Lower leg skin (tissue), 4 donors: ENCODE data around the gene LEF1. TPM values are rescaled to one million over a fixed set of nuclear protein-coding genes. Genes with fewer than 3 reads are reported as not detected.

Experiments
- DNase-seq, 2 donors: peaks; one replicate each; pipeline ENCODE4 v3.0.0-alpha.2; 2019; ENCODE audit warnings: low spot score in 2 of 2
- H3K4me3 ChIP-seq: fragments of 200-600 bp; sonication (generic); 2 replicates; pipeline ENCODE4 v1.5.1; 2017; ENCODE audit warnings: mild to moderate bottlenecking, low read depth; ENCODE audit not compliant: poor library complexity, severe bottlenecking
- POLR2A ChIP-seq, 2 donors: fragments of 450-650 bp; IDR thresholded peaks; one replicate each; pipeline ENCODE4 v1.6.1; 2016 to 2017; ENCODE audit warnings: antibody characterized with exemption in 2 of 2, mild to moderate bottlenecking in 1 of 2, moderate library complexity in 1 of 2
- WGBS, 2 donors: methylation state at CpG; one replicate each; pipeline ENCODE4 v1.1.5; 2018; 5-methylcytosine and 5-hydroxymethylcytosine counted together
- intact Hi-C: fragments of 100-400 bp; cut with DNase I; formaldehyde crosslinking; loops from one replicate; pipeline ENCODE4 v1.15.0; 2023; ENCODE audit warnings: low total_unique reads
- total RNA-seq, 4 donors: library from RNA; depleted of rRNA; stranded (reverse); fragments of >200 nt; gene quantifications; one replicate each; pipeline ENCODE4 v1.1.0, GENCODE V29; 2016
- TF ChIP-seq, protein P1 (sequence below), 3 donors: fragments of 450-650 bp; IDR thresholded peaks; one replicate each; pipeline ENCODE4 v1.5.1; 2016; ENCODE audit warnings: antibody characterized with exemption in 3 of 3, mild to moderate bottlenecking in 3 of 3, moderate library complexity in 2 of 3

LEF1 gene
- total RNA-seq, 4 donors from 2014 or later: 1.7 to 17.8 (median 7.8) TPM

GRCh38 chr4:108210989-108211835, 42.5 kb upstream of the LEF1 start:
- TF ChIP-seq, protein P1, sequence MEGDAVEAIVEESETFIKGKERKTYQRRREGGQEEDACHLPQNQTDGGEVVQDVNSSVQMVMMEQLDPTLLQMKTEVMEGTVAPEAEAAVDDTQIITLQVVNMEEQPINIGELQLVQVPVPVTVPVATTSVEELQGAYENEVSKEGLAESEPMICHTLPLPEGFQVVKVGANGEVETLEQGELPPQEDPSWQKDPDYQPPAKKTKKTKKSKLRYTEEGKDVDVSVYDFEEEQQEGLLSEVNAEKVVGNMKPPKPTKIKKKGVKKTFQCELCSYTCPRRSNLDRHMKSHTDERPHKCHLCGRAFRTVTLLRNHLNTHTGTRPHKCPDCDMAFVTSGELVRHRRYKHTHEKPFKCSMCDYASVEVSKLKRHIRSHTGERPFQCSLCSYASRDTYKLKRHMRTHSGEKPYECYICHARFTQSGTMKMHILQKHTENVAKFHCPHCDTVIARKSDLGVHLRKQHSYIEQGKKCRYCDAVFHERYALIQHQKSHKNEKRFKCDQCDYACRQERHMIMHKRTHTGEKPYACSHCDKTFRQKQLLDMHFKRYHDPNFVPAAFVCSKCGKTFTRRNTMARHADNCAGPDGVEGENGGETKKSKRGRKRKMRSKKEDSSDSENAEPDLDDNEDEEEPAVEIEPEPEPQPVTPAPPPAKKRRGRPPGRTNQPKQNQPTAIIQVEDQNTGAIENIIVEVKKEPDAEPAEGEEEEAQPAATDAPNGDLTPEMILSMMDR (IDR thresholded peaks at IDR 0.05): no peak
- TF ChIP-seq POLR2A (IDR thresholded peaks at IDR 0.05): no peak
- intact Hi-C loops: no loop called here
- WGBS, 2 donors: 67 to 72% methylated on average over 5 of the region's 5 CpGs
- no peak overlapping the region for H3K4me3 ChIP-seq
- no peak for DNase-seq

DNA sequence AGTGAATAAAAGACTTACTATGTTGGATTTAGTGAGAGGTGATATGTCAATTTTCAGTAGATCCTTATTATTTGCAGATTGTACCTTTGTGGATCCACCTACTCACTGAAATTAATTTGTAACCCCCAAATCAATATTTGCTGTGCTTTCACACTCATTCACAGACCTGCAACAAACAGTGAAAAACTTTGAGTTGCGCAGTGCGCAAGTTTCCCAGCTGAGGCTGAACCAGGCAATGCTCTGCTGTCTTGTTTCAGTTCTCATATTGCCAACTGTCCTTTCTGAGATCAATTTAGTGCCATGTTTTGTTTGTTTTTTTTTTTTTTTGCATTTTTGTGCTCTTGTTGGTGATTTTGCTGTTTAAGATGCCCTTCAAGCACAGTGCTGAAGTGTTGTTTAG, 40.8 kb upstream of the LEF1 start:
- TF ChIP-seq POLR2A (IDR thresholded peaks at IDR 0.05): no peak
- TF ChIP-seq, protein P1 (IDR thresholded peaks at IDR 0.05): no peak
- DNase-seq: no peak
- intact Hi-C loops: no loop called here
- 100% methylated on average over 2 of the region's 2 CpGs for WGBS, 2 donors
- no peak overlapping the region for H3K4me3 ChIP-seq

DNA sequence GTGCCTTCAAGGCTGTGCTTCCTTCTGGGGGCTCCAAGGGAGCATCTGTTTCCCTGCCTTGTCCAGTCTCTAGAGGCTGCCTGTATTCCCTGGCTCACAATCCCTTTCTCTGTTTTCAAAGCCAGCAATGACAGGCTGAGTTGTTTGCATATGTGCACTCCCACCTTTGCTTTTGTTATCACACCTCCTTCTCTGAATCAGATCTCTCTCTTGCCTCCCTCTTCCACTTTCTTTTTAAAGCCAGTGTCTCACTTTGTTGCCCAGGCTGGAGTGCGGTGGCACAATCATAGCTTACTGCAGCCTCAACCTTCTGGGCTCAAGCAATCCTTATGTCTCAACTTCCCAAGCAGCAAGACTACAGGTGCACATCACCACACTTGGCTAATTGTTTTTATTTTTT, 37.1 kb upstream of the LEF1 start:
- intact Hi-C loops: no loop called here
- WGBS, 2 donors: 87 to 100% methylated on average over 1 of the region's 1 CpG
- H3K4me3 ChIP-seq: no peak overlapping the region
- DNase-seq: no peak
- TF ChIP-seq POLR2A (IDR thresholded peaks at IDR 0.05): no peak
- TF ChIP-seq, protein P1 (IDR thresholded peaks at IDR 0.05): no peak

GRCh38 chr4:108204518-108204917, 35.8 kb upstream of the LEF1 start:
- TF ChIP-seq, protein P1 (IDR thresholded peaks at IDR 0.05): no peak
- no peak for TF ChIP-seq POLR2A (IDR thresholded peaks at IDR 0.05)
- intact Hi-C loops: no loop called here
- DNase-seq: no peak
- WGBS, 2 donors: 80 to 93% methylated on average over 2 of the region's 2 CpGs
- no peak overlapping the region for H3K4me3 ChIP-seq

GRCh38 chr4:108203377-108203776, 34.6 kb upstream of the LEF1 start:
- H3K4me3 ChIP-seq: no peak overlapping the region
- intact Hi-C loops: no loop called here
- TF ChIP-seq, protein P1 (IDR thresholded peaks at IDR 0.05): no peak
- TF ChIP-seq POLR2A (IDR thresholded peaks at IDR 0.05): no peak
- WGBS, 2 donors: 83 to 87% methylated on average over 3 of the region's 3 CpGs
- DNase-seq: no peak
